H9 (cell line): ENCODE results near the gene TNFSF4. TPM values are rescaled to one million over a fixed set of nuclear protein-coding genes. Genes with fewer than 3 reads are reported as not detected.

ENCODE experiments used
- DNase-seq: peaks from one replicate; pipeline ENCODE4 v3.0.0-alpha.2; 2017
- H2AFZ ChIP-seq: one replicate; pipeline ENCODE4 v1.6.1; 2013; ENCODE audit warnings: mild to moderate bottlenecking, low read length, control low read depth, moderate library complexity
- H2AK5ac ChIP-seq: 2 replicates; pipeline ENCODE4 v1.6.1; 2013; ENCODE audit warnings: low read length, control low read depth, mixed read lengths; ENCODE audit not compliant: insufficient read length
- H2BK120ac ChIP-seq: one replicate; pipeline ENCODE4 v1.6.1; 2013; ENCODE audit warnings: low read depth, mild to moderate bottlenecking, low read length, control low read depth, inconsistent platforms; ENCODE audit not compliant: poor library complexity, severe bottlenecking
- H2BK12ac ChIP-seq: 2 replicates; pipeline ENCODE4 v1.6.1; 2013; ENCODE audit warnings: low read length, control low read depth, mixed read lengths, low read depth; ENCODE audit not compliant: insufficient read length
- H2BK15ac ChIP-seq: 2 replicates; pipeline ENCODE4 v1.6.1; 2013; ENCODE audit warnings: low read depth, low read length, control low read depth
- H2BK20ac ChIP-seq: one replicate; pipeline ENCODE4 v1.6.1; 2013; ENCODE audit warnings: low read depth, mild to moderate bottlenecking, low read length, control low read depth, inconsistent platforms; ENCODE audit not compliant: poor library complexity, severe bottlenecking
- H2BK5ac ChIP-seq: 2 replicates; pipeline ENCODE4 v1.6.1; 2013; ENCODE audit warnings: low read length, control low read depth, mixed read lengths; ENCODE audit not compliant: insufficient read length
- H3K14ac ChIP-seq: 2 replicates; pipeline ENCODE4 v1.6.1; 2013; ENCODE audit warnings: low read length, control low read depth; ENCODE audit not compliant: insufficient read depth
- H3K18ac ChIP-seq: 2 replicates; pipeline ENCODE4 v1.6.1; 2013; ENCODE audit warnings: low read depth, mild to moderate bottlenecking, mixed read lengths, low read length, control low read depth; ENCODE audit not compliant: insufficient read length
- H3K23ac ChIP-seq: 2 replicates; pipeline ENCODE4 v1.6.1; 2013; ENCODE audit warnings: low read length, control low read depth, mixed read lengths, low read depth; ENCODE audit not compliant: insufficient read length
- H3K23me2 ChIP-seq: 2 replicates; pipeline ENCODE4 v1.6.1; 2013; ENCODE audit warnings: low read depth, mild to moderate bottlenecking, mixed read lengths, low read length, control low read depth; ENCODE audit not compliant: insufficient read length, poor library complexity, severe bottlenecking
- H3K27ac ChIP-seq: 2 replicates; pipeline ENCODE4 v1.5.1; 2013; ENCODE audit warnings: low read length, control low read depth, mixed read lengths, low read depth; ENCODE audit not compliant: insufficient read length
- H3K27me3 ChIP-seq: 2 replicates; pipeline ENCODE4 v1.6.1; 2013; ENCODE audit warnings: low read length, control low read depth, inconsistent platforms; ENCODE audit not compliant: insufficient read depth
- H3K4ac ChIP-seq: 2 replicates; pipeline ENCODE4 v1.6.1; 2013; ENCODE audit warnings: low read depth, mild to moderate bottlenecking, control low read depth, inconsistent platforms, low read length, moderate library complexity
- H3K4me1 ChIP-seq: 2 replicates; pipeline ENCODE4 v1.6.1; 2013; ENCODE audit warnings: low read length, control low read depth, inconsistent platforms; ENCODE audit not compliant: insufficient read depth
- H3K4me2 ChIP-seq: 2 replicates; pipeline ENCODE4 v1.6.1; 2013; ENCODE audit warnings: low read length, control low read depth, mixed read lengths; ENCODE audit not compliant: insufficient read length, insufficient read depth
- H3K56ac ChIP-seq: 2 replicates; pipeline ENCODE4 v1.6.1; 2013; ENCODE audit warnings: low read depth, mild to moderate bottlenecking, mixed read lengths, low read length, control low read depth; ENCODE audit not compliant: insufficient read length
- H3K79me1 ChIP-seq: 2 replicates; pipeline ENCODE4 v1.6.1; 2013; ENCODE audit warnings: low read depth, mild to moderate bottlenecking, moderate library complexity, low read length, control low read depth, inconsistent platforms; ENCODE audit not compliant: insufficient read depth, poor library complexity, severe bottlenecking
- H3K79me2 ChIP-seq: 2 replicates; pipeline ENCODE4 v1.6.1; 2013; ENCODE audit warnings: low read length, control low read depth, inconsistent platforms; ENCODE audit not compliant: insufficient read depth
- H3K9ac ChIP-seq: 2 replicates; pipeline ENCODE4 v1.6.1; 2013; ENCODE audit warnings: low read length, control low read depth, mixed read lengths; ENCODE audit not compliant: insufficient read length; ENCODE audit errors: extremely low read depth
- H3K9me3 ChIP-seq: one replicate; pipeline ENCODE4 v1.6.1; 2013; ENCODE audit warnings: low read depth, low read length, inconsistent platforms; ENCODE audit not compliant: control insufficient read depth
- H3T11ph ChIP-seq: one replicate; pipeline ENCODE4 v1.6.1; 2013; ENCODE audit warnings: mild to moderate bottlenecking, low read length, control low read depth, inconsistent platforms
- H4K20me1 ChIP-seq: one replicate; pipeline ENCODE4 v1.6.1; 2013; ENCODE audit not compliant: control insufficient read depth, insufficient read length, insufficient read depth
- H4K5ac ChIP-seq: 2 replicates; pipeline ENCODE4 v1.6.1; 2013; ENCODE audit warnings: low read depth, mild to moderate bottlenecking, mixed read lengths, low read length, control low read depth; ENCODE audit not compliant: insufficient read length
- H4K8ac ChIP-seq: replicated peaks from 2 replicates; pipeline ENCODE4 v1.6.1; 2013; ENCODE audit warnings: low read length, control low read depth, mixed read lengths, low read depth; ENCODE audit not compliant: insufficient read length
- H4K91ac ChIP-seq: 2 replicates; pipeline ENCODE4 v1.6.1; 2013; ENCODE audit warnings: low read depth, mild to moderate bottlenecking, moderate library complexity, mixed read lengths, low read length, control low read depth; ENCODE audit not compliant: insufficient read length
- H3K27ac Mint-ChIP-seq, 3 experiments: 2 replicates in 2 of 3; 3 replicates in 1 of 3; pipeline ENCODE4 v1.8.0; 2020 to 2021; ENCODE audit warnings: mixed read lengths in 3 of 3, mild to moderate bottlenecking in 1 of 3, moderate library complexity in 1 of 3
- H3K27me3 Mint-ChIP-seq: 2 replicates; pipeline ENCODE4 v1.8.0; 2021; ENCODE audit warnings: low read depth, mild to moderate bottlenecking, moderate library complexity, mixed read lengths
- H3K36me3 Mint-ChIP-seq, 3 experiments: 2 replicates in 2 of 3; 3 replicates in 1 of 3; pipeline ENCODE4 v1.8.0; 2020 to 2021; ENCODE audit warnings: low read depth in 3 of 3, mixed read lengths in 3 of 3; ENCODE audit not compliant: insufficient read depth in 1 of 3
- H3K4me1 Mint-ChIP-seq, 2 experiments: 2 replicates each; pipeline ENCODE4 v1.8.0; 2020; ENCODE audit warnings: mixed read lengths in 2 of 2
- H3K4me3 Mint-ChIP-seq, 2 experiments: 2 replicates in 1 of 2; 3 replicates in 1 of 2; pipeline ENCODE4 v1.8.0; 2020 to 2021; ENCODE audit warnings: mild to moderate bottlenecking in 2 of 2, mixed read lengths in 2 of 2, moderate library complexity in 1 of 2
- H3K9me3 Mint-ChIP-seq, 2 experiments: 2 replicates in 1 of 2; 3 replicates in 1 of 2; pipeline ENCODE4 v1.8.0; 2020; ENCODE audit warnings: mild to moderate bottlenecking in 2 of 2, mixed read lengths in 2 of 2, moderate library complexity in 1 of 2
- CTCF ChIP-seq: fragments of 200-600 bp; sonication (generic); conservative IDR thresholded peaks from 3 replicates; pipeline ENCODE4 v1.8.0; 2021; ENCODE audit warnings: antibody characterized with exemption, mild to moderate bottlenecking
- WGBS: extraction: QIAGEN DNeasy Blood & Tissue Kit; methylation state at CpG from one replicate; pipeline ENCODE4 v1.1.7; 2013; ENCODE audit warnings: missing lambda C conversion rate, low lambda C conversion rate, mixed read lengths; ENCODE audit not compliant: insufficient read length; ENCODE audit errors: extremely low coverage; 5-methylcytosine and 5-hydroxymethylcytosine counted together
- total RNA-seq: library from RNA; stranded (reverse); gene quantifications from 2 replicates; pipeline ENCODE4 v1.2.1, GENCODE V29; 2021

TNFSF4 gene
- total RNA-seq, 1 experiment from 2014 or later, result 0.28 TPM

- Histone ChIP-seq H3K79me2 (no peaks in the 10 kb centered on the region), H3K27ac (no peak overlapping the region), H4K91ac (no peak overlapping the region), H4K8ac (no peak overlapping the region), H2BK12ac (no peak overlapping the region), H3T11ph (no peak overlapping the region), H3K23me2 (no peaks in the 10 kb centered on the region), H2BK120ac (no peak overlapping the region), H3K14ac (no peak overlapping the region), H4K5ac (no peak overlapping the region), H3K4me1 (no peaks in the 10 kb centered on the region), H3K27me3 (0 out of 2 replicates have a peak, but pooled peaks cover 3% of the 10 kb centered on the region), H2BK20ac (no peak overlapping the region), H3K4me2 (no peak overlapping the region), H2AFZ (no peak overlapping the region), H3K9me3 (peaks cover 12% of the 10 kb centered on the region), H4K20me1 (no peaks in the 10 kb centered on the region), H3K79me1 (no peaks in the 10 kb centered on the region), H3K9ac (no peak overlapping the region), H2AK5ac (no peak overlapping the region), H3K4ac (no peak overlapping the region), H3K18ac (no peak overlapping the region), H2BK15ac (no peak overlapping the region), H3K56ac (no peak overlapping the region), H2BK5ac (no peak overlapping the region), H3K23ac (no peak overlapping the region)
- no peak for DNase-seq
- peaks cover 11 to 18% of the 10 kb centered on the region in 2 experiments for H3K4me1 Mint-ChIP-seq
- TF ChIP-seq CTCF, result no peak
- peaks cover 6 to 10% (median 6%) of the 10 kb centered on the region in 3 experiments; a peak in 6 of 7 replicates for H3K36me3 Mint-ChIP-seq
- H3K9me3 Mint-ChIP-seq, result peaks cover 21 to 25% of the 10 kb centered on the region in 2 experiments
- no peak overlapping the region for H3K4me3 Mint-ChIP-seq
- peaks cover 5% of the 10 kb centered on the region for H3K27me3 Mint-ChIP-seq
- no CpG with 5 or more reads among the region's 2 CpGs for WGBS
- no peak overlapping the region for H3K27ac Mint-ChIP-seq
These were observed 38.2 kb downstream of the TNFSF4 start for GRCh38 chr1:173168941-173169340.
